Measurements from ENCODE around the gene RAB40B.

Gene RAB40B

DNA sequence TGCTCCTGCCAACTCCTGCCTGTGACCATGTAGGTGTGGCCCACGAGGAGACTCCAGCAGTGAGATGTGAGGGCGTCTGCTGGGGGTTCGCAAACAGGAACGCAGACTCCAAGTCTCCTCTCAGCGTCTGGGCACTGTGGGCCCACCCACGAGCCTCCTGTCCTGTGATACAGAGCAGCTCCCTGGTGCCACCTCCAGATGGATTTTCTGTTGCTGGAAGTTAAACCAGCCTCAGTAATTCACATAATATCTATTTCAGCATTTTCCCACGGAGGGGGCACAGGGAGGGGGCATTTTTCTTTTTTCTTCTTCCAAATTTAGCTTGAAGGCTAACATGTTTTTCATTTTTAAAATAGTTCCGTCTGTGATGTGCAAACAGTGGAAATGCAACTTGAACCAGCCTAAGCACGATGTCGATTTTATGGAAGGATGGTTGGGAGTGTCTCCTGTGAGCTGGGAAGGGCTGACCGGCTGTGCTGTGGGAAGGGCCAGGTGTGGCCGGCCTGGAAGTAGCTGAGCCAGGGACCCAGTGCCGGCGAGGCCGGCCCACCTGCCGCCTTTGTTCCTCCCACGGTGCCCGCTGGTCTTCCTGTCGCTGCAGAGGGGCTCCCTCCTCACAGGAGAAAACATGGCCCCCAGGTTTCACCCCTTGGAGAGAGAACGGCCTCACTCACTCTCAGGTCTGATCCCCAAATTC lies 3.9 kb upstream of the RAB40B start (continued):
- no peak for TF ChIP-seq ZSCAN16 (tag by site-specific recombination; IDR thresholded peaks at IDR 0.05)
- peak; percentile 68 for TF ChIP-seq ZFP69B (tag by site-specific recombination; IDR thresholded peaks at IDR 0.05)
- TF ChIP-seq, protein P1, sequence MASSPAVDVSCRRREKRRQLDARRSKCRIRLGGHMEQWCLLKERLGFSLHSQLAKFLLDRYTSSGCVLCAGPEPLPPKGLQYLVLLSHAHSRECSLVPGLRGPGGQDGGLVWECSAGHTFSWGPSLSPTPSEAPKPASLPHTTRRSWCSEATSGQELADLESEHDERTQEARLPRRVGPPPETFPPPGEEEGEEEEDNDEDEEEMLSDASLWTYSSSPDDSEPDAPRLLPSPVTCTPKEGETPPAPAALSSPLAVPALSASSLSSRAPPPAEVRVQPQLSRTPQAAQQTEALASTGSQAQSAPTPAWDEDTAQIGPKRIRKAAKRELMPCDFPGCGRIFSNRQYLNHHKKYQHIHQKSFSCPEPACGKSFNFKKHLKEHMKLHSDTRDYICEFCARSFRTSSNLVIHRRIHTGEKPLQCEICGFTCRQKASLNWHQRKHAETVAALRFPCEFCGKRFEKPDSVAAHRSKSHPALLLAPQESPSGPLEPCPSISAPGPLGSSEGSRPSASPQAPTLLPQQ (tag by site-specific recombination; IDR thresholded peaks at IDR 0.05): peak; percentile 53; the same call in 1 of the 2 replicates
- TF ChIP-seq ZNF426 (tag by site-specific recombination; IDR thresholded peaks at IDR 0.05): no peak
- TF ChIP-seq ZNF433 (tag by site-specific recombination; IDR thresholded peaks at IDR 0.05; ENCODE audit: low read depth): no peak
- TF ChIP-seq, protein P2, sequence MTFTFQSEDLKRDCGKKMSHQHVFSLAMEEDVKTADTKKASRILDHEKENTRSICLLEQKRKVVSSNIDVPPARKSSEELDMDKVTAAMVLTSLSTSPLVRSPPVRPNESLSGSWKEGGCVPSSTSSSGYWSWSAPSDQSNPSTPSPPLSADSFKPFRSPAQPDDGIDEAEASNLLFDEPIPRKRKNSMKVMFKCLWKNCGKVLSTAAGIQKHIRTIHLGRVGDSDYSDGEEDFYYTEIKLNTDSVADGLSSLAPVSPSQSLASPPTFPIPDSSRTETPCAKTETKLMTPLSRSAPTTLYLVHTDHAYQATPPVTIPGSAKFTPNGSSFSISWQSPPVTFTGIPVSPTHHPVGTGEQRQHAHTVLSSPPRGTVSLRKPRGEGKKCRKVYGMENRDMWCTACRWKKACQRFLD (tag by site-specific recombination; IDR thresholded peaks at IDR 0.05): no peak
- no peak for TF ChIP-seq IKZF3 (tag by site-specific recombination; IDR thresholded peaks at IDR 0.05)
- TF ChIP-seq ZNF549 (tag by site-specific recombination; IDR thresholded peaks at IDR 0.05): no peak
- no peak for TF ChIP-seq SALL2 (tag by site-specific recombination; IDR thresholded peaks at IDR 0.05; ENCODE audit: borderline replicate concordance)
- no peak for TF ChIP-seq ZNF146 (tag by site-specific recombination; IDR thresholded peaks at IDR 0.05)
- no peak for TF ChIP-seq GLIS1 (tag by site-specific recombination; IDR thresholded peaks at IDR 0.05)
- TF ChIP-seq, protein P3, sequence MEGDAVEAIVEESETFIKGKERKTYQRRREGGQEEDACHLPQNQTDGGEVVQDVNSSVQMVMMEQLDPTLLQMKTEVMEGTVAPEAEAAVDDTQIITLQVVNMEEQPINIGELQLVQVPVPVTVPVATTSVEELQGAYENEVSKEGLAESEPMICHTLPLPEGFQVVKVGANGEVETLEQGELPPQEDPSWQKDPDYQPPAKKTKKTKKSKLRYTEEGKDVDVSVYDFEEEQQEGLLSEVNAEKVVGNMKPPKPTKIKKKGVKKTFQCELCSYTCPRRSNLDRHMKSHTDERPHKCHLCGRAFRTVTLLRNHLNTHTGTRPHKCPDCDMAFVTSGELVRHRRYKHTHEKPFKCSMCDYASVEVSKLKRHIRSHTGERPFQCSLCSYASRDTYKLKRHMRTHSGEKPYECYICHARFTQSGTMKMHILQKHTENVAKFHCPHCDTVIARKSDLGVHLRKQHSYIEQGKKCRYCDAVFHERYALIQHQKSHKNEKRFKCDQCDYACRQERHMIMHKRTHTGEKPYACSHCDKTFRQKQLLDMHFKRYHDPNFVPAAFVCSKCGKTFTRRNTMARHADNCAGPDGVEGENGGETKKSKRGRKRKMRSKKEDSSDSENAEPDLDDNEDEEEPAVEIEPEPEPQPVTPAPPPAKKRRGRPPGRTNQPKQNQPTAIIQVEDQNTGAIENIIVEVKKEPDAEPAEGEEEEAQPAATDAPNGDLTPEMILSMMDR (tag by site-specific recombination; IDR thresholded peaks at IDR 0.05): 0 out of 2 replicates have a peak, but pooled peaks have one; percentile 9
- no peak for TF ChIP-seq YY2 (tag by site-specific recombination; IDR thresholded peaks at IDR 0.05)
- TF ChIP-seq WT1 (tag by site-specific recombination; IDR thresholded peaks at IDR 0.05): no peak
- TF ChIP-seq ZNF155 (tag by site-specific recombination; IDR thresholded peaks at IDR 0.05): no peak
- no peak for TF ChIP-seq KLF1 (tag by site-specific recombination; IDR thresholded peaks at IDR 0.05)
- TF ChIP-seq ZFHX2 (tag by site-specific recombination; conservative IDR thresholded peaks at IDR 0.05): peak; percentile 88
- TF ChIP-seq, protein P4, sequence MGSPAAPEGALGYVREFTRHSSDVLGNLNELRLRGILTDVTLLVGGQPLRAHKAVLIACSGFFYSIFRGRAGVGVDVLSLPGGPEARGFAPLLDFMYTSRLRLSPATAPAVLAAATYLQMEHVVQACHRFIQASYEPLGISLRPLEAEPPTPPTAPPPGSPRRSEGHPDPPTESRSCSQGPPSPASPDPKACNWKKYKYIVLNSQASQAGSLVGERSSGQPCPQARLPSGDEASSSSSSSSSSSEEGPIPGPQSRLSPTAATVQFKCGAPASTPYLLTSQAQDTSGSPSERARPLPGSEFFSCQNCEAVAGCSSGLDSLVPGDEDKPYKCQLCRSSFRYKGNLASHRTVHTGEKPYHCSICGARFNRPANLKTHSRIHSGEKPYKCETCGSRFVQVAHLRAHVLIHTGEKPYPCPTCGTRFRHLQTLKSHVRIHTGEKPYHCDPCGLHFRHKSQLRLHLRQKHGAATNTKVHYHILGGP (tag by site-specific recombination; IDR thresholded peaks at IDR 0.05): no peak
- no peak for TF ChIP-seq ZNF324 (tag by site-specific recombination; IDR thresholded peaks at IDR 0.05)
- TF ChIP-seq ZNF48 (tag by site-specific recombination; IDR thresholded peaks at IDR 0.05): no peak

DNA sequence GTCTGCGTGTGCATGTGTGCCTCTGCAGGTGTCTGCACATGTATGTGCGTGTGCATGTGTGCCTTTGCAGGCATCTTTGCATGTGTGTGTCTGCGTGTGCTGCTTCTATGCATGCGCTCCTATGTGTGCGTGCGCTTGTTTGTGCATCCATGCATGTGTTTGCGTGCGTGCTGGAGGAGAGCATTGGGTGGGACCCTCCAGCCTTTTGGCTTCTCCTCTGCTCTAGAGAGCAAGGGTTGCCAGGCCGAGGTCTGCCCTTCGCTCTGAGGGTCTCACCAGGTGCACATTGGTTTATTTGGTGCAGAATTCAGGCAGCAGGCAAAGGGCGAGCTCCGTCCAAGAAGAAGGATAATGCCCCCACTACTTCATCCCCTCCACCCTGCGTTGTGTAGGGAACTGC lies 1.1 kb upstream of the RAB40B start:
- ChIA-PET CTCF (interaction anchor here (0.6 kb wide), 2 partner anchors 30 to 593 kb away, joined by 3 read pairs; no protein-coding TSS in a partner anchor), POLR2A (no interaction called here)
- Histone ChIP-seq H3K36me3 (ENCODE audit: control insufficient read depth in 2 of 2, insufficient read depth in 1 of 2, low read length in 2 of 2) (peaks cover 0 to 5% of the 10 kb centered on the region in 2 experiments; a peak in 1 of 3 replicates), H3K4me1 (ENCODE audit: control insufficient read depth, insufficient read depth, low read length) (no peaks in the 10 kb centered on the region; the same call in 1 of the 2 replicates), H3K4me3 (ENCODE audit: low read depth, low read length) (no peak overlapping the region), H3K27ac (ENCODE audit: extremely low read depth, low read depth, low read length) (no peak overlapping the region), H3K9me3 (ENCODE audit: control insufficient read depth, insufficient read depth, low read depth, low read length) (no peaks in the 10 kb centered on the region)
- TF ChIP-seq ZNF555 (tag by site-specific recombination; conservative IDR thresholded peaks at IDR 0.05): no peak
- no peak for TF ChIP-seq ZFP37 (tag by site-specific recombination; IDR thresholded peaks at IDR 0.05)
- TF ChIP-seq, protein P5, sequence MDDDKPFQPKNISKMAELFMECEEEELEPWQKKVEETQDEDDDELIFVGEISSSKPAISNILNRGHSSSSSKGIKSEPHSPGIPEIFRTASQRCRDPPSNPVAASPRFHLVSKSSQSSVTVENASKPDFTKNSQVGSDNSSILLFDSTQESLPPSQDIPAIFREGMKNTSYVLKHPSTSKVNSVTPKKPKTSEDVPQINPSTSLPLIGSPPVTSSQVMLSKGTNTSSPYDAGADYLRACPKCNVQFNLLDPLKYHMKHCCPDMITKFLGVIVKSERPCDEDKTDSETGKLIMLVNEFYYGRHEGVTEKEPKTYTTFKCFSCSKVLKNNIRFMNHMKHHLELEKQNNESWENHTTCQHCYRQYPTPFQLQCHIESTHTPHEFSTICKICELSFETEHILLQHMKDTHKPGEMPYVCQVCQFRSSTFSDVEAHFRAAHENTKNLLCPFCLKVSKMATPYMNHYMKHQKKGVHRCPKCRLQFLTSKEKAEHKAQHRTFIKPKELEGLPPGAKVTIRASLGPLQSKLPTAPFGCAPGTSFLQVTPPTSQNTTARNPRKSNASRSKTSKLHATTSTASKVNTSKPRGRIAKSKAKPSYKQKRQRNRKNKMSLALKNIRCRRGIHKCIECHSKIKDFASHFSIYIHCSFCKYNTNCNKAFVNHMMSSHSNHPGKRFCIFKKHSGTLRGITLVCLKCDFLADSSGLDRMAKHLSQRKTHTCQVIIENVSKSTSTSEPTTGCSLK (tag by site-specific recombination; IDR thresholded peaks at IDR 0.05): no peak
- no peak for TF ChIP-seq ZBTB1 (tag by site-specific recombination; IDR thresholded peaks at IDR 0.05)
- no peak for TF ChIP-seq ZNF792 (tag by site-specific recombination; IDR thresholded peaks at IDR 0.05)
- no peak for TF ChIP-seq MZF1 (tag by site-specific recombination; IDR thresholded peaks at IDR 0.05; ENCODE audit: borderline replicate concordance)
- no peak for TF ChIP-seq MEIS1 (CRISPR knock-in tag; IDR thresholded peaks at IDR 0.05; ENCODE audit: borderline replicate concordance)
- TF ChIP-seq TRIM28 (IDR thresholded peaks at IDR 0.05; ENCODE audit: borderline replicate concordance, low read length): no peak
